H4 (cell line): ENCODE data around the gene FOXC2. TPM values are rescaled to one million over a fixed set of nuclear protein-coding genes. Genes with fewer than 3 reads are reported as not detected.
A peak's percentile ranks its signal among the peaks of the same experiment; 100 is the strongest.

Source experiments
- DNase-seq: peaks from one replicate; pipeline ENCODE4 v3.0.0-alpha.2; 2015; ENCODE audit warnings: low spot score
- total RNA-seq: library from RNA; depleted of rRNA; stranded (reverse); fragments of >200 nt; shearing (Covaris generic); gene quantifications from 2 replicates; pipeline ENCODE4 v1.2.3, GENCODE V29; 2014; rRNA removed

FOXC2 gene
- total RNA-seq, result 0.12 and 0.60 TPM in 2 replicates

- peak; percentile 92 for DNase-seq
Observed at GRCh38 chr16:86566601-86566965, at the start of gene FOXC2. Gene FOXC2 (plus strand): TSS chr16:86566829. CDS start chr16:86567336, 507 bp downstream.

- DNase-seq, result no peak
Observed at GRCh38 chr16:86517033-86517432, 49.6 kb upstream of the FOXC2 start.

GRCh38 chr16:86517652-86518258 lies 48.9 kb upstream of the FOXC2 start:
- peak; percentile 80 for DNase-seq

GRCh38 chr16:86519007-86519648 lies 47.5 kb upstream of the FOXC2 start:
- no peak for DNase-seq

- DNase-seq, result peak; percentile 64
Observed at GRCh38 chr16:86519649-86520316, 46.8 kb upstream of the FOXC2 start.

GRCh38 chr16:86520317-86521210 lies 46.1 kb upstream of the FOXC2 start:
- no peak for DNase-seq

GRCh38 chr16:86521236-86522197 lies 45.1 kb upstream of the FOXC2 start:
- no peak for DNase-seq

GRCh38 chr16:86522634-86523033 lies 44.0 kb upstream of the FOXC2 start:
- DNase-seq, result no peak

GRCh38 chr16:86523166-86523740 lies 43.4 kb upstream of the FOXC2 start:
- DNase-seq, result no peak

- no peak for DNase-seq
Observed at GRCh38 chr16:86524029-86524428, 42.6 kb upstream of the FOXC2 start.

GRCh38 chr16:86525696-86526095 lies 40.9 kb upstream of the FOXC2 start:
- no peak for DNase-seq

- no peak for DNase-seq
Observed at GRCh38 chr16:86527366-86527765, 39.3 kb upstream of the FOXC2 start.

GRCh38 chr16:86528061-86528929 lies 38.3 kb upstream of the FOXC2 start:
- DNase-seq, result no peak

- DNase-seq, result no peak
Observed at GRCh38 chr16:86529160-86529559, 37.5 kb upstream of the FOXC2 start.

GRCh38 chr16:86530251-86531190 lies 36.1 kb upstream of the FOXC2 start:
- no peak for DNase-seq

GRCh38 chr16:86531191-86531545 lies 35.5 kb upstream of the FOXC2 start:
- no peak for DNase-seq

- DNase-seq, result no peak
Observed at GRCh38 chr16:86531641-86532525, 34.7 kb upstream of the FOXC2 start.

- no peak for DNase-seq
Observed at GRCh38 chr16:86532526-86532815, 34.2 kb upstream of the FOXC2 start.
